Measurements from ENCODE around the gene FCGR3B.
"Not testable (repeated sequence)": the region's sequence is repeated elsewhere in the genome, so short reads cannot be mapped to it uniquely, and the experiment has no call there.

- not testable (repeated sequence) for TF ChIP-seq POLR2A (IDR thresholded peaks at IDR 0.05; ENCODE audit: low read length); GATA1 (IDR thresholded peaks at IDR 0.05; ENCODE audit: low read depth, low read length)
Observed at GRCh38 chr1:161618517-161618916, 12.5 kb downstream of the FCGR3B start.
